CD4-positive, alpha-beta T cell treated with Interleukin-4 for 4 hours (primary cell): Measurements from ENCODE around the gene ARRB2.
A peak's percentile ranks its signal among the peaks of the same experiment; 100 is the strongest.
"Not testable (repeated sequence)": the region's sequence is repeated elsewhere in the genome, so short reads cannot be mapped to it uniquely, and the experiment has no call there.

Experiments
- DNase-seq: peaks from one replicate; pipeline ENCODE4 v3.0.0-alpha.2; 2020

The ARRB2 gene

DNA sequence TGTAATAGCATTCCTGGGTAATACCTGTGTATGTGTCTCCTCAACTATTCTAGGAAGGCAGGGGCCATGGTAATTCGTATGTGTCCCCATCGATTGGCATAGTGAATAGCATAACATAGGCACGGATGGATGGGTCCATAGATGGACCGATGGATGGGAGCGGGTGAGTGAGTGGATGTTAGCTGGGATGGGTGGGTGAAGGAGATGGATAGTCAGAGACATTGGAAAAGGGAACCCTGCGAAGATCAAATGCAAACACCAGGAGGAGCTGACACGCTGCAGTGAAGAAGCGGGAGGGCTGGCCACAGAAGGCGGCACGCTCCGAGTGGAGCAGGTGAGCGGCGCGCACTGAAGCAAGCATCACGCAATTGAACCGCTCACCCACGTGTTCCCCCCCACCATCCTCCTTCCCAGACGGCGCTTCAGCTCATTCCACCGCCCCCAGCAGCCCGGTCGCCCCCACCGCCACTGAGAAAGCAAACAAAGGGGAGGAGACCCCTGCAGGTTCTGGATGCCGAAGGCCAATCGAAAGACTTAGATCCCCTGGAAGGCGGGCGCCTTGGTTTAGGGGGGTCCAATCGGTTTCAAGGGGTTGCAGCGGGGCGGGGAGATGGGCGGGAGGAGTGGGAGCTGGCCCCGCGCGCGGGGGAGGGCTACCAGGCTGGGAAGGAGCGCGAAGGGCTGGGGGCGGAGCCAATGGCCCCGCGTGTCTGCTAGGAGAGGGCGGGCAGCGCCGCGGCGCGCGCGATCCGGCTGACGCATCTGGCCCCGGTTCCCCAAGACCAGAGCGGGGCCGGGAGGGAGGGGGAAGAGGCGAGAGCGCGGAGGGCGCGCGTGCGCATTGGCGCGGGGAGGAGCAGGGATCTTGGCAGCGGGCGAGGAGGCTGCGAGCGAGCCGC lies at the start of gene ARRB2:
TSS of gene ARRB2 (plus strand) at position 839 of the 899 bp plus-strand sequence. CDS start 90 bp downstream, outside the sequence.
- DNase-seq = peak; percentile 98

DNA sequence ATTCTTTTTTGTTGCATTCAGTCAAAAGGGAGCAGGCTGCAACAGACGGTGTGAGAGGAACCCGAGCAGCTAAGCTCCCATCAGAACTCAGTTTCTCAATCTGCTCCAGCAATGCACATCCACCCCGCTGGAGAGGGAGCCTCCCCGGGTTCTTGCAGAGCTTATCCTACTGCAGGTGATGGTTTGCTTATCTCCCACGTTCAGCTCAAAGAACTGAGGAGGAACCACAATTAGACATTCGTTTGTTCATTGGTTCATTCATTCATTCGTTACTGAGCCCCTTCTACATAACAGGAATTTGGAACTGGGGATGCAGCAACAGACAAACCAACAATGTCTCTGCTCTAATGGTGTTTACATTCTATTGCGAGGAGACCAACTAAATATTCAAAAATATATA lies 46.7 kb upstream of the ARRB2 start:
- no peak for DNase-seq

GRCh38 chr17:4664230-4664629 lies 46.2 kb upstream of the ARRB2 start:
- no peak for DNase-seq

DNA sequence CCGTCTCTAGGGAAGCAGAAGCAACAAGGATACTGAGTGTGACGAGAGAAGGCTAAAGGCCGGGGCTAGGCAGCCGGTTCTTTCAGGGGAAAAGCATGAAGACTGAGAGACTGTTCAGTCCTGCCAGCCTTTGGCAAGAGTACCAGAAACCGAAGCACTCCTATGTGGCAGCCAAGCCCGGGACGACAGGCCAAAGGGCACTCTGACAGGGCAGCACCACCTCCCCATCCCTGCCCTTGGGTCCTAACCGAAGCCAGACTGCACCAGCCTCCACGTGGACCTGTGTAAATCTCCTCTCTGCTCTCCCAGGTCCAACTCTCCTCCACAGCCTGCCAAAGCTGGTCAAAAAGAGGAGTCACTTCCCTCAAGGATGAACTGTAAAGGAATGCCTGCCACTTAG lies 45.4 kb upstream of the ARRB2 start:
- no peak for DNase-seq

DNA sequence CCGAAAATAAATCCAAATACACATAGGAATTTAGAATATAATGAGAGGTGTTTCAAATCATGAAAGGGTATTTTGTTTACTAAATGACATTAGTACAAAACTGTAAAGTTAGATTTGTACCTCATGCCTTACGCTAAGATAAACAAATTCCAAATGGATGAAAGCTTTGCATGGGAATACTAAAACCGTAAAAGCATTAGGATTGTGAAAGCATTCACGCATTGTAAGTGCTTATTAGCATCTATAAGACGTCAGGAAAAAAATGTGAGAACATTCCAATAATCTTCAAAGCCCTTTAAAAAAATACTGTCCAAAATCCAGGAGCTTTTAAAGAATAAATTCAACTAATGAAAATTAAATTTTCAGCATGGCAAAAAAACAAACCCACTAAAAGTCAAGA lies 44.1 kb upstream of the ARRB2 start:
- no peak for DNase-seq

DNA sequence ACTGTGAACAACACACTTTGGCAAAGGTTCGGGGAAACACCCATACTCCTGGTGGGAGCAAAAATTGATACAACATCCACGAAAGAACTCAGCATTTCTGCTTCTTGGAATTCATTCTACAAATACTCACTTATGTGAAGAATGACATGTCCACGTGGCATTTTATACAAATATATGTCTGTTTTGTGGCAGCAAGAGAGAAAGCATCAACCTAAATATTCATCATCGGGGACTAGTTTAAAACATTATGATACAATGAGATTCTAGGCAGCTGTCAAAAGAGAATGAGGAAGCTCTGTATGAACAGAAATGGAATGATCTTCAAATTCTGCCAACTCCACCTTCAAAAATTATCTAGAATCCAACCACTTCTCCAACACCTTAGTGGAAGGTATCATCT lies 43.3 kb upstream of the ARRB2 start:
- no peak for DNase-seq

- no peak for DNase-seq
These were observed 38.3 kb upstream of the ARRB2 start for GRCh38 chr17:4672055-4672630.

- no peak for DNase-seq
These were observed 37.7 kb upstream of the ARRB2 start for GRCh38 chr17:4672751-4673150.

DNA sequence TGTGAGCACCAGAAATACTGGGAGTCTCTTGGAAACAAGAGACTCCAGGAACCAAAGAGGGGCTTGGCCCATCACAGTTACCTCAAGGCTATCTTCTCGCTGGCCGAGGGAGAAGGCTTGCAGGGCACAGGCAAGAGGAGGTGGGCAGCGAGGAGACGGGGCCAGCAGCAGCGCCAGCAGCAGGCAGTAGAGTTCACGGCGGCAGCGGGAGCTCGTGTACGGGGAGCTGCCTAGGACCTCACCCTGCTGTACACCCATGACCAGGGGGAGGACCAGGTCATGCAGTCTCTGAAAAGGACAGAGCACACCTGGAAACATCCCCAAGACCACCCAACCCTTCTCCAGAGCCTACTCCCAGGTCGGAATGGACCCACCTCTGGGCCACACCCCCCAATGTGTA lies 37.3 kb upstream of the ARRB2 start:
- no peak for DNase-seq

DNA sequence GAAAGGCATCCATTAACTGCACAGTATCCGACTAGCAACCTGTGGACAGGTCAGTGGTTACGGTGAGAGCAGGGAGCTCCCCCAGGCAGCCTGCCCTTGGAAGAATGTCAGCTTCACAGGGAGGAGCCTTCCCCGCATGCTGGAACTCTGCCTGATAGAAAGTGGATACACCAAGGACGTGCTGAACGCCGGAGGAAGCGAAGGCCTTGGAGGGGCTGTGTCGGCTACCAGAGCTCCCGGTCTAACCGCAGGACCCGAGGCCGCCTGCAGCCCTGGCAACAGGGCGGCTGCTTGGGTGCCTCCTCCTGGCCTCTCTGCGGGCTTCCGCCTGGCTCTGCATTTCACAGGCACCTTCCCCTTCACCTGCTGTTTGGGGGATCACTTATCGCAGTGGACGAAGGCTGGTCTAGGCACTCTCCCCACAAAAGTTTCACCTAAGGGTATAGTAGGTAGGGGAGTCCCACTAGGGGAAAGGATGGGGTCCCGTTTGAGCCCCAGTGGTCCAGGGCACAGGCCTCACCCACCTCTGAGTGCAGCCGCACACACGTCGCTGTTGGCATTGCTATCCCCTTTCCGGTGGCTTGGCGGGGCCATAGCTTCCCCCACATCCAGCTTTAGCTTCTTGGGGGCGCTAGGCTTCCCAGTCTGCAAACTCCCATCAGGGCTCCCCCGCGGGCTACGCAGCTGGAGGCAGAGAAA lies 36.3 kb upstream of the ARRB2 start:
- no peak for DNase-seq

DNA sequence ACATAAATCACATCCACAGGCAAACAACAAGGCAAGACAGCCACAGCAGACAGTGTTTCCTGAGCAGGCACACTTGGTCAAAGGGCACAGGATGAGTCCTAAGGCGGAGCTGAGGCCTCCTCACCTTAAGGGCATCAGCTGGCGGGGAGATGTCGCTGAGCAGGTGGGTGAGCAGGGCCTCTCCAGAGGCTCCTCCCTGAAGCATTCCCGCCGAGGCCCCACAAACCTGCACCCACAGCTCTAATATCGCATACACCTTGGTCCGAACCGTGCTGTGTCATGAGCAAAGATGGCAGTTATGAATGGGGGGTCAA lies 35.8 kb upstream of the ARRB2 start:
- no peak for DNase-seq

- DNase-seq = no peak
These were observed 34.6 kb upstream of the ARRB2 start for GRCh38 chr17:4675791-4676190.

DNA sequence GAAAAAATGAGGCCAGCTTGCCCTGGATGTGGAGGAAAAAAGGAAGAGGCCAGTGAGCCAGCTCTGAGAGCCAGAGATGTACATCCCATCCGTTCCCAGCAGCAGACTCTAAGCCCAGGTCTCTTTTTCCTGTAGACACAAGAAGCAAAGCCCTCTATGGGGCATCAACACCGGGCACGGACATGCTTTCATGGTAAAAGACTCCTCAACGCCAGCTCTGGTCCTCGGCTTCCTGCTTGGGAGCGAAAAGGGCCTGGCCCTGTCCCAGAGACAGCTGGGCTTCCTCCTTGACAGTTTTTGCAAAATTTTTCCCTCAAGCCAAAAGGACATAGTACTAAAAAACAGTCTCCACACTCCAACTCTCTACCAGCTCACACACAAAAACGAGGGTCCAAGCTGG lies 33.6 kb upstream of the ARRB2 start:
- DNase-seq = no peak

DNA sequence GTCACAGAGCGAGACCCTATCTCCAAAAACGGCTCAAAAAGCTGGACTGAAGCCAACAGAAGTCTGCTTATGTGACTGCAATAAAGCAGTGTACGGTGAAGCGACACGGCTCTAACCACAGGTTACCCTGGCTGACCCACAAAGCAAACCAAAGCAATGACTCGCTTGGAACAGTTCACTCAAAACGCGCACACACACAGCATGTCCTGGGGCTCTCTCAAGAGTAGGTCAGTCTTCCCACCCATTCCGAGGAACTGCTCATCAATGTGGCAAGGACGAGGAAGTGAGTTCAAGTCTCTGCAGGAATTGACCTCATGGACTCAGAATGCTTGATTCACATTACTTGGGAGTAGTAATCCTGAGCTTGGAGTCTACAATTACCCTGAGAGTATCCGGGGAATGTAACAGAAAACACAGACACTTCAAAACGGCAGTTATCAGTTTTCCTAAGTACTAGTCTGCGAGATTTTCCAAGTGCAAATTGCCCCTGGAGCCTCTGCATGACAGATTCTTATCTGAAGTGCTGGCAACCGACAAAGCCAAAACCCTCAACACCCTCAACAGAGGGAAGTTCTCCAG lies 31.9 kb upstream of the ARRB2 start:
- DNase-seq = no peak

- DNase-seq = no peak
These were observed 30.8 kb upstream of the ARRB2 start for GRCh38 chr17:4679658-4680057.

- DNase-seq = not testable (repeated sequence)
These were observed 26.7 kb upstream of the ARRB2 start for GRCh38 chr17:4683739-4684138.

DNA sequence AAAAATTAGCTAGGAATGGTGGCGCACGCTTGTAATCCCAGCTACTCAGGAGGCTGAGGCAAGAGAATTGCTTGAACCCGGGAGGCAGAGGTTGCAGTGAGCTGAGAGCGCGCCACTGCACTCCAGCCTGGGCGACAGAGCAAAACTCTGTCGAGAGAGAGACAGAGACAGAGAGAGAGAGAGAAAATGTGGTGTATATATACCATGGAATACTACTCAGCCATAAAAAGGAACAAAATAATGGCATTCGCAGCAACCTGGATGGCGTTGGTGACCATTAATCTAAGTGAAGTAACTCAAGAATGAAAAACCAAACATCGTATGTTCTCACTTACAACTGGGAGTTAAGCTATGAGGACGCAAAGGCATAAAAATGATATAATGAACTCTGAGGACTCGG lies 20.6 kb upstream of the ARRB2 start:
- DNase-seq = not testable (repeated sequence)

- no peak for DNase-seq
These were observed 19.7 kb upstream of the ARRB2 start for GRCh38 chr17:4690745-4691144.

DNA sequence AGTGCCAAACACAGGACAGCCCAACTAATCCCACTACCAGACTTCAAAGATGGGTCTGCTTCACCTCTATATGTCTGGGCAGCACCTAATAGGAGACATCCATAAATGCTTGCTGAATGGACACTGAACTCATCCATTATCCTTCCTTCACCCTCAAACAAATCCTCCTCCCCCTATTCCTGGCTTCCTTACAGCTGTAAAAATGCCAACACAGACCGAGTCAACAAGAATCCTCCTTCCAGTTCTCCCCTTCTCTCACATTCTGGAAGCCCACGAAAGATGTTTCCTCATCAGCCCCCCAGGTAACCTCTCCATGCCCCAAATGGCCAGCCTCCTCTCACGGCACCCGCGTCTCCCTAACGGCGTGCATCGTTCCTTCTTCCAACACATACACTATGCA lies 18.7 kb upstream of the ARRB2 start:
- DNase-seq = no peak

GRCh38 chr17:4693416-4693815 lies 17.0 kb upstream of the ARRB2 start:
- no peak for DNase-seq

DNA sequence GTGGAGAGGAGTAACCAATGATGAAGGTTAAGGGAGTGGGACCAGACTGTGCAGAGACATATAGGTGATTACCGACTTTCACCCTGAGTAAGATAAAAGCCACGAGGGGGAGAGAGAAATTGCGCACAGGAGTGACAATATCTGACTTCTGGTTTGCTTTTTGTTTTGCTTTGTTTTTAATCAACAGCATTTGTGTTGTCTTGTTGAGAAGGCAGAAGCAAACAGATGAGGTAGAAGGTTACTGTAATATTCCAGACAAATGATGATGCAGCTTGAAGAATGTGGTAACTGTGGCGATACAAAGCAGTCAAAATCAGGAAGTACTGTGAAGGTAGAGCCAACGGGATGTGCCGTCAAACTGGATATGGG lies 14.0 kb upstream of the ARRB2 start:
- peak; percentile 67 for DNase-seq

DNA sequence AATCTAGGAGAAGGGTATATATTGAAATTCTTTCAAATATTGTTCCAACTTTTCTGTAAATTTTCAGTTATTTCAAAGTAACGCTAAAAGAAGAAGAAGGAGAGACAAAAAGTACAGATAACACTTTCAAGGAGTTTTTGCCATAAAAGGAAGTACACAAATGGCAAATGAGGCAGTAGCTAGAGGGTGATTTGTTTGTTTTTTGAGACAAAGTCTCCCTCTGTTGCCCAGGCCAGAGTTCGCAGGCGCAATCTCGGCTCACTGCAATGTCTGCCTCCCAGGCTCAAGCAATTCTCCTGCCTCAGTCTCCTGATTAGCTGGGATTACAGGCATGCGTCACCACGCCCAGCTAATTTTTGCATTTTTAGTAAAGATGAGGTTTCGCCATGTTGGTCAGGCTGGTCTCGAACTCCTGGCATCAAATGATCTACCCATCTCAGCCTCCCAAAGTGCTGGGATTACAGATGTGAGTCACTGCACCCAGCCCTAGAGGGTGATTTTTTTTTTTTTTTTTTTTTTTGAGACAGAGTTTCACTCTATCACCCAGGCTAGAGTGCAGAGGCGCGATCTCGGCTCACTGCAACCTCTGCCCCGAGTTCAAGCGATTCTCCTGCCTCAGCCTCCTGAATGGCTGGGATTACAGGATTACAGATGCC lies 10.9 kb upstream of the ARRB2 start:
- DNase-seq = not testable (repeated sequence)

DNA sequence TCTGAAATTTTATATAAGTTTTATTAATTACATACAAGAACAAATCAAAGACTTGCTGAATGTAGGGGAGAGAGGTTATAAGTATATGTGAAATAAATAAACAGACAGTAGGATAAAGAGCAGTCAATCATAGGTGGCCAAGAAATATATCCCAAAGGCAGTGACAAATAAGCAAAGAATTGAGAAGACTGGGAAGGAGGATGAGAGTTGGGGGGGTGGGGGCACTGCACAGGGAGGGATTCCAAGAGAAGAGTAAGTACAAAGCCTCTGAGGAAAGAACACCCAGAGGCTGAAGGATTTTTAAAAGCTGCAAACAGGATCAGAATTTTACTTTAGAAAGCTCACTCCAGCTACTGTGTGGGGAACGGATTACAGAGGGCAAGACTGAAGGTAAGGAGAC lies 9.3 kb upstream of the ARRB2 start:
- no peak for DNase-seq
